22Rv1 (cell line): ENCODE measurements around the gene PCK2.

ENCODE experiments used
- ZFX ChIP-seq: fragments of 450-650 bp; IDR thresholded peaks from 2 replicates; pipeline ENCODE4 v1.6.1; 2017; ENCODE audit warnings: antibody characterized with exemption, borderline replicate concordance
- TF ChIP-seq, protein P1 (sequence below): fragments of 450-650 bp; IDR thresholded peaks from 2 replicates; pipeline ENCODE4 v1.5.1; 2017; ENCODE audit warnings: mild to moderate bottlenecking

DNA sequence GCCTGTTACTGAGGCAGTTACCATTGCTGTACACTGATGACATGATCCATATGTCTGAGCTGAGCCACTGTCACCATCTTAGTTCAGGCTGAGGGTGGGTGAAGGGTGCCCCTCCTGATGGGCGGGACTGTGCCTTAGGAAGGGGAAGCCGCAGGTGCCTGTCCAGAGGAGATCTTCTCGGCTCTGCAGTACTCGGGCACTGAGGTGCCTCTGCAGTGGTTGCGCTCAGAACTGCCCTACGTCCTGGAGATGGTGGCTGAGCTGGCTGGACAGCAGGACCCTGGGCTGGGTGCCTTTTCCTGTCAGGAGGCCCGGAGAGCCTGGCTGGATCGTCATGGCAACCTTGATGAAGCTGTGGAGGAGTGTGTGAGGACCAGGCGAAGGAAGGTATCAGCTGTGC, 56.9 kb downstream of the PCK2 start:
- TF ChIP-seq ZFX = no peak
- TF ChIP-seq, protein P1, sequence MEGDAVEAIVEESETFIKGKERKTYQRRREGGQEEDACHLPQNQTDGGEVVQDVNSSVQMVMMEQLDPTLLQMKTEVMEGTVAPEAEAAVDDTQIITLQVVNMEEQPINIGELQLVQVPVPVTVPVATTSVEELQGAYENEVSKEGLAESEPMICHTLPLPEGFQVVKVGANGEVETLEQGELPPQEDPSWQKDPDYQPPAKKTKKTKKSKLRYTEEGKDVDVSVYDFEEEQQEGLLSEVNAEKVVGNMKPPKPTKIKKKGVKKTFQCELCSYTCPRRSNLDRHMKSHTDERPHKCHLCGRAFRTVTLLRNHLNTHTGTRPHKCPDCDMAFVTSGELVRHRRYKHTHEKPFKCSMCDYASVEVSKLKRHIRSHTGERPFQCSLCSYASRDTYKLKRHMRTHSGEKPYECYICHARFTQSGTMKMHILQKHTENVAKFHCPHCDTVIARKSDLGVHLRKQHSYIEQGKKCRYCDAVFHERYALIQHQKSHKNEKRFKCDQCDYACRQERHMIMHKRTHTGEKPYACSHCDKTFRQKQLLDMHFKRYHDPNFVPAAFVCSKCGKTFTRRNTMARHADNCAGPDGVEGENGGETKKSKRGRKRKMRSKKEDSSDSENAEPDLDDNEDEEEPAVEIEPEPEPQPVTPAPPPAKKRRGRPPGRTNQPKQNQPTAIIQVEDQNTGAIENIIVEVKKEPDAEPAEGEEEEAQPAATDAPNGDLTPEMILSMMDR = no peak
